ENCODE results near the gene CDCP1.

DNA sequence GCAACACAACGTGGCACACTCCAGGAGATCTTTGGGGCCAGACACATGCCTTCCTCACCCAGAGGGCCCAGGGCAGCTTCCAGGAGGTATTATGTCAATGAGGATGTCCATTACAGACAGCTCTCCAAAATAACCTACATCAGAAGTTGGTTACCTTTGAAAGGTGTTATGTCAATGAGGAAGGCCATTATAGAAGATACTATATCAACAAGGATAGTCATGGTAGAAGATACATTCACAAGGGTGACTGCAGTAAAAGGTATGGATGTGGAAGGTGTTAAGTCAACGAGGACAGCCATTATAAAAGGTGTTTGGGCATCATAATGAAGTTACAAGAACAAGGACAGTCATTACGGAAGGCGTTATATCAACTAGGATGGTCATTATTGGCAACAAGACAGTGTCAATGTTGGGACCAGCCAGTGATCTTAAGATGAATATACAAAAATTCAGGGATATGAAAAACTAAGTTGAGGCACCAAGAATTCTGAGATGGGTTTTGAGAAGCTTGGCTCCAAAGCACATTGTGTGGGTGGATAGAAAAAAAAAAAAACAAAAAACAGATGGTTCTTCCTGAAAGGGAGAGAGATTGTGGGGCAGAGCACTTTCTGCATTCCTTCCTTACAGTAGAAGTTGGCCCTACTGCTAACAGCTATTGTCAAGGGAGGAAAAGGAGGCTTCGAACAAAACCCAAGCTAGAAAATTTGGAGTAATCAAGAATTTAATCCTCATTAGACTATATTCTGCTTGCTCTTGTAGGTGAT, 11.2 kb downstream of the CDCP1 start:
- TF ChIP-seq, protein P1, sequence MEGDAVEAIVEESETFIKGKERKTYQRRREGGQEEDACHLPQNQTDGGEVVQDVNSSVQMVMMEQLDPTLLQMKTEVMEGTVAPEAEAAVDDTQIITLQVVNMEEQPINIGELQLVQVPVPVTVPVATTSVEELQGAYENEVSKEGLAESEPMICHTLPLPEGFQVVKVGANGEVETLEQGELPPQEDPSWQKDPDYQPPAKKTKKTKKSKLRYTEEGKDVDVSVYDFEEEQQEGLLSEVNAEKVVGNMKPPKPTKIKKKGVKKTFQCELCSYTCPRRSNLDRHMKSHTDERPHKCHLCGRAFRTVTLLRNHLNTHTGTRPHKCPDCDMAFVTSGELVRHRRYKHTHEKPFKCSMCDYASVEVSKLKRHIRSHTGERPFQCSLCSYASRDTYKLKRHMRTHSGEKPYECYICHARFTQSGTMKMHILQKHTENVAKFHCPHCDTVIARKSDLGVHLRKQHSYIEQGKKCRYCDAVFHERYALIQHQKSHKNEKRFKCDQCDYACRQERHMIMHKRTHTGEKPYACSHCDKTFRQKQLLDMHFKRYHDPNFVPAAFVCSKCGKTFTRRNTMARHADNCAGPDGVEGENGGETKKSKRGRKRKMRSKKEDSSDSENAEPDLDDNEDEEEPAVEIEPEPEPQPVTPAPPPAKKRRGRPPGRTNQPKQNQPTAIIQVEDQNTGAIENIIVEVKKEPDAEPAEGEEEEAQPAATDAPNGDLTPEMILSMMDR (IDR thresholded peaks at IDR 0.05), result no peak
- no peak for TF ChIP-seq POLR2A (IDR thresholded peaks at IDR 0.05)
